Transverse colon (tissue), 4 donors: ENCODE measurements around the gene ALDH1A1. TPM values are rescaled to one million over a fixed set of nuclear protein-coding genes. Genes with fewer than 3 reads are reported as not detected.
A peak's percentile ranks its signal among the peaks of the same experiment; 100 is the strongest.

Experiments
- DNase-seq: peaks from one replicate; pipeline ENCODE4 v3.0.0-alpha.2; 2019
- H3K27ac ChIP-seq, 4 donors: fragments of 200-600 bp; sonication (generic); 2 replicates each; pipeline ENCODE4 v1.5.1; 2016 to 2018; ENCODE audit warnings: inconsistent platforms in 4 of 4
- H3K27me3 ChIP-seq: fragments of 200-600 bp; sonication (generic); 2 replicates; pipeline ENCODE4 v1.5.1; 2017; ENCODE audit warnings: inconsistent platforms
- H3K36me3 ChIP-seq, 4 donors: fragments of 200-600 bp; sonication (generic); 2 replicates each; pipeline ENCODE4 v1.5.1; 2017 to 2019; ENCODE audit warnings: inconsistent platforms in 4 of 4
- H3K4me1 ChIP-seq, 4 donors: fragments of 200-600 bp; sonication (generic); 2 replicates each; pipeline ENCODE4 v1.5.1; 2017 to 2020; ENCODE audit warnings: inconsistent platforms in 4 of 4
- H3K4me3 ChIP-seq, 4 donors: fragments of 200-600 bp; sonication (generic); 1 replicate in 1 of 4; 2 replicates in 3 of 4; pipeline versions ENCODE4 v1.5.1 to v1.6.1; 2017 to 2019; ENCODE audit warnings: inconsistent platforms in 4 of 4
- H3K9me3 ChIP-seq, 2 donors: fragments of 200-600 bp; sonication (generic); 2 replicates each; pipeline ENCODE4 v1.5.1; 2017 to 2019; ENCODE audit warnings: inconsistent platforms in 2 of 2
- EP300 ChIP-seq: sonication (generic); formaldehyde crosslinking; IDR thresholded peaks from one replicate; pipeline ENCODE4 v1.6.1; 2017; ENCODE audit warnings: antibody characterized with exemption, low read depth
- POLR2A ChIP-seq: fragments of 450-650 bp; IDR thresholded peaks from one replicate; pipeline ENCODE4 v1.6.1; 2016; ENCODE audit warnings: antibody characterized with exemption, mild to moderate bottlenecking, moderate library complexity
- POLR2AphosphoS5 ChIP-seq, 3 donors: sonication (generic); formaldehyde crosslinking; IDR thresholded peaks; one replicate each; pipeline ENCODE4 v1.6.1; 2016; ENCODE audit warnings: antibody characterized with exemption in 3 of 3
- WGBS, 2 donors: methylation state at CpG; one replicate each; pipeline ENCODE4 v1.1.5; 2018; ENCODE audit warnings: low coverage in 1 of 2; 5-methylcytosine and 5-hydroxymethylcytosine counted together
- in situ Hi-C, 4 donors: fragments of 200-750 bp; cut with MboI; loops; one replicate each; pipeline versions ENCODE4 v1.15.0 to v1.15.1; 2017; ENCODE audit warnings: low sequenced_read_pairs in 3 of 4, low pct_ligation_motif_present in 1 of 4, low pct_unique_long_range_greater_than_20kb in 1 of 4
- intact Hi-C: fragments of 100-400 bp; cut with DNase I; formaldehyde crosslinking; loops from one replicate; pipeline ENCODE4 v1.15.1; 2023; ENCODE audit warnings: low total_unique reads
- total RNA-seq, 4 donors: library from RNA; depleted of rRNA; stranded (reverse); fragments of >200 nt; gene quantifications; one replicate each; pipeline ENCODE4 v1.1.0, GENCODE V29; 2016
- TF ChIP-seq, protein P1 (sequence below), 5 experiments: fragments of 200-600 bp in 3 of 5; fragments of 450-650 bp in 2 of 5; sonication (generic) in 3 of 5; IDR thresholded peaks; 1 replicate in 2 of 5; 2 replicates in 3 of 5; pipeline ENCODE4 v1.5.1; 2016 to 2017; ENCODE audit warnings: antibody characterized with exemption in 5 of 5, inconsistent platforms in 3 of 5, mild to moderate bottlenecking in 2 of 5, moderate library complexity in 1 of 5

The ALDH1A1 gene
- total RNA-seq, 4 donors from 2014 or later: 76.3 to 566 (median 288) TPM

DNA sequence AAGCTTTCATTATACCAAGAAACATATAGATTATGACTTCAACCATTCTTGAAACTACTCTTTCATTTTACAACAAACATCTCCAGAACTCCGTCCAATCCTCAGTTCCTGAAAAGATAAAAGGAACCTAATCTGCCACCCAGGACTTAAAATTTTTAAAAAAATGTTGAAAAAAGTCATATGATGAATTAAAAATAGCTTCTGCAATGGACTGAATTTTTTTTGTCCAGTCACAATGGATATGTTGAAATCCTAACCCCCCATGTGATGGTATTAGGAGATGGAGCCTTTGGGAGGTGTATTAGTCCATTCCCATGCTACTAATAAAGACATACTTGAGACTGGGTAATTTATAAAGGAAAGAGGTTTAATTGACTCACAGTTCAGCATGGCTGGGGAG, 2.7 kb upstream of the ALDH1A1 start:
- Histone ChIP-seq H3K27me3 (no peaks in the 10 kb centered on the region), H3K36me3 (no peaks in the 10 kb centered on the region), H3K27ac (peak overlapping the region; percentile 69 to 85 (median 83)), H3K9me3 (no peaks in the 10 kb centered on the region), H3K4me3 (no peak overlapping the region), H3K4me1 (peaks cover 11 to 36% (median 28%) of the 10 kb centered on the region in 4 donors)
- 50 to 59% methylated on average over 1 of the region's 1 CpG for WGBS, 2 donors
- intact Hi-C loops (no loop called here), in situ Hi-C loops (no loop called here)
- TF ChIP-seq POLR2A: no peak
- DNase-seq: no peak

- H3K36me3 ChIP-seq: no peaks in the 10 kb centered on the region
- DNase-seq: no peak
- H3K27me3 ChIP-seq: no peaks in the 10 kb centered on the region
- H3K4me1 ChIP-seq: peaks cover 11 to 41% (median 30%) of the 10 kb centered on the region in 4 donors
- peak overlapping the region; percentile 69 to 85 (median 83) for H3K27ac ChIP-seq
- in situ Hi-C loops: no loop called here
- TF ChIP-seq, protein P1, sequence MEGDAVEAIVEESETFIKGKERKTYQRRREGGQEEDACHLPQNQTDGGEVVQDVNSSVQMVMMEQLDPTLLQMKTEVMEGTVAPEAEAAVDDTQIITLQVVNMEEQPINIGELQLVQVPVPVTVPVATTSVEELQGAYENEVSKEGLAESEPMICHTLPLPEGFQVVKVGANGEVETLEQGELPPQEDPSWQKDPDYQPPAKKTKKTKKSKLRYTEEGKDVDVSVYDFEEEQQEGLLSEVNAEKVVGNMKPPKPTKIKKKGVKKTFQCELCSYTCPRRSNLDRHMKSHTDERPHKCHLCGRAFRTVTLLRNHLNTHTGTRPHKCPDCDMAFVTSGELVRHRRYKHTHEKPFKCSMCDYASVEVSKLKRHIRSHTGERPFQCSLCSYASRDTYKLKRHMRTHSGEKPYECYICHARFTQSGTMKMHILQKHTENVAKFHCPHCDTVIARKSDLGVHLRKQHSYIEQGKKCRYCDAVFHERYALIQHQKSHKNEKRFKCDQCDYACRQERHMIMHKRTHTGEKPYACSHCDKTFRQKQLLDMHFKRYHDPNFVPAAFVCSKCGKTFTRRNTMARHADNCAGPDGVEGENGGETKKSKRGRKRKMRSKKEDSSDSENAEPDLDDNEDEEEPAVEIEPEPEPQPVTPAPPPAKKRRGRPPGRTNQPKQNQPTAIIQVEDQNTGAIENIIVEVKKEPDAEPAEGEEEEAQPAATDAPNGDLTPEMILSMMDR (IDR thresholded peaks at IDR 0.05): no peak
- TF ChIP-seq EP300 (no peak), POLR2A (no peak), POLR2AphosphoS5 (IDR thresholded peaks at IDR 0.05) (no peak)
- H3K9me3 ChIP-seq: no peaks in the 10 kb centered on the region
- intact Hi-C loops: no loop called here
- WGBS, 2 donors: 24 to 33% methylated on average over 2 of the region's 2 CpGs
- H3K4me3 ChIP-seq: no peak overlapping the region
Measured at GRCh38 chr9:72955126-72955455, 2.2 kb upstream of the ALDH1A1 start.

GRCh38 chr9:72954431-72955125, 1.7 kb upstream of the ALDH1A1 start:
- WGBS, 2 donors: 31 to 39% methylated on average over 4 of the region's 4 CpGs
- TF ChIP-seq POLR2AphosphoS5 (IDR thresholded peaks at IDR 0.05): peak in 1 of 3 donors; percentile 68
- TF ChIP-seq, protein P1 (IDR thresholded peaks at IDR 0.05): no peak
- TF ChIP-seq EP300: no peak
- TF ChIP-seq POLR2A: no peak
- in situ Hi-C loops: no loop called here

DNA sequence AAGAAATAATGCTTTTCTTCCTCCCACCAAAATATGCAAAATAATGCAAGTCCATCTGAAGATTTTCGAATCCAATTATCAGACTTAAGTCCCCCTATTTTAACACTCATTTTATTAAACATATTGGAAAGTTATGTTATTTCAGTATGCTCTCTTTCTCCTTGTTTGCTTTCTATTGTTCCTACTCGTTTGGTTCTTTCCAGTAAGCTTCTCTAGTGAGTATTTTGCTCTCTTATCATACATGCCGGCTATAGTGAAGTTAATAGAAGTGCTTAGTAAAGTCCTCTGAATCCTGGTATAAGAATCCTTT, 517 bp downstream of the ALDH1A1 start:
- DNase-seq: no peak
- H3K27me3 ChIP-seq: no peaks in the 10 kb centered on the region
- peak overlapping the region; percentile 69 to 85 (median 83) for H3K27ac ChIP-seq
- 7% methylated on average over 3 of the region's 3 CpGs for WGBS, 2 donors
- TF ChIP-seq, protein P1 (IDR thresholded peaks at IDR 0.05): no peak
- TF ChIP-seq EP300: no peak
- TF ChIP-seq POLR2AphosphoS5 (IDR thresholded peaks at IDR 0.05): no peak
- TF ChIP-seq POLR2A: no peak
- H3K4me3 ChIP-seq: peak overlapping the region; percentile 27 to 57 (median 40)
- H3K36me3 ChIP-seq: no peaks in the 10 kb centered on the region
- no peaks in the 10 kb centered on the region for H3K9me3 ChIP-seq
- in situ Hi-C loops (no loop called here), intact Hi-C loops (no loop called here)
- H3K4me1 ChIP-seq: peaks cover 11 to 68% (median 45%) of the 10 kb centered on the region in 4 donors

More at GRCh38 chr9:72954431-72955125, 1.7 kb upstream of the ALDH1A1 start:
- Histone ChIP-seq H3K4me3 (no peak overlapping the region), H3K9me3 (no peaks in the 10 kb centered on the region), H3K36me3 (no peaks in the 10 kb centered on the region), H3K27ac (peak overlapping the region; percentile 69 to 85 (median 83)), H3K27me3 (no peaks in the 10 kb centered on the region), H3K4me1 (peaks cover 11 to 46% (median 32%) of the 10 kb centered on the region in 4 donors)
- intact Hi-C loops: no loop called here
- DNase-seq: peak; percentile 29
